Measurements from ENCODE around the gene BICRA.

Gene BICRA

GRCh38 chr19:47600246-47601179 is 8.4 kb upstream of the BICRA start:
- peak; percentile 88 for DNase-seq (ENCODE audit: low read depth, low spot score)
- peak overlapping the region; percentile 94 for H3K4me3 ChIP-seq
- peak overlapping the region; percentile 92 for H3K9ac ChIP-seq (ENCODE audit: insufficient read length)
- no peaks in the 10 kb centered on the region for H3K9me3 ChIP-seq (ENCODE audit: low read depth, low read length)
- H3K36me3 ChIP-seq (ENCODE audit: insufficient read depth, low read length): no peaks in the 10 kb centered on the region
- no peak for TF ChIP-seq EZH2 (IDR thresholded peaks at IDR 0.05)
- TF ChIP-seq FOXP2 (optimal IDR thresholded peaks at IDR 0.05; ENCODE audit: control extremely low read depth, extremely low read length, insufficient read depth): peak; percentile 81
- TF ChIP-seq POLR2AphosphoS5 (IDR thresholded peaks at IDR 0.05; ENCODE audit: borderline replicate concordance, low read depth, low read length): peak; percentile 85; the same call in 1 of the 2 replicates
- peak overlapping the region; percentile 92 for H3K27ac ChIP-seq

- H3K4me3 ChIP-seq: peak overlapping the region; percentile 94
- H3K36me3 ChIP-seq (ENCODE audit: insufficient read depth, low read length): no peaks in the 10 kb centered on the region
- TF ChIP-seq EZH2 (IDR thresholded peaks at IDR 0.05) (no peak), POLR2AphosphoS5 (IDR thresholded peaks at IDR 0.05; ENCODE audit: borderline replicate concordance, low read depth, low read length) (no peak), FOXP2 (optimal IDR thresholded peaks at IDR 0.05; ENCODE audit: control extremely low read depth, extremely low read length, insufficient read depth) (no peak)
- H3K27ac ChIP-seq: 0 out of 2 replicates have a peak overlapping the region, but pooled peaks have one; percentile 92
- H3K9me3 ChIP-seq (ENCODE audit: low read depth, low read length): no peaks in the 10 kb centered on the region
- DNase-seq (ENCODE audit: low read depth, low spot score): no peak
- peak overlapping the region; percentile 92 for H3K9ac ChIP-seq (ENCODE audit: insufficient read length)
These were observed 7.6 kb upstream of the BICRA start for GRCh38 chr19:47601180-47601904.

- Histone ChIP-seq H3K27ac (no peak overlapping the region), H3K9me3 (ENCODE audit: low read depth, low read length) (no peaks in the 10 kb centered on the region), H3K36me3 (ENCODE audit: insufficient read depth, low read length) (no peaks in the 10 kb centered on the region), H3K9ac (ENCODE audit: insufficient read length) (no peak overlapping the region), H3K4me3 (no peak overlapping the region)
- TF ChIP-seq EZH2 (IDR thresholded peaks at IDR 0.05) (no peak), POLR2AphosphoS5 (IDR thresholded peaks at IDR 0.05; ENCODE audit: borderline replicate concordance, low read depth, low read length) (no peak), FOXP2 (optimal IDR thresholded peaks at IDR 0.05; ENCODE audit: control extremely low read depth, extremely low read length, insufficient read depth) (no peak)
- no peak for DNase-seq (ENCODE audit: low read depth, low spot score)
These were observed 5.0 kb upstream of the BICRA start for GRCh38 chr19:47603706-47604565.

GRCh38 chr19:47607564-47608073 is 1.3 kb upstream of the BICRA start:
- H3K9ac ChIP-seq (ENCODE audit: insufficient read length): peak overlapping the region; percentile 96
- DNase-seq (ENCODE audit: low read depth, low spot score): no peak
- H3K36me3 ChIP-seq (ENCODE audit: insufficient read depth, low read length): no peaks in the 10 kb centered on the region
- peak overlapping the region; percentile 25 for H3K27ac ChIP-seq
- H3K9me3 ChIP-seq (ENCODE audit: low read depth, low read length): no peaks in the 10 kb centered on the region
- H3K4me3 ChIP-seq: peak overlapping the region; percentile 97
- TF ChIP-seq FOXP2 (optimal IDR thresholded peaks at IDR 0.05; ENCODE audit: control extremely low read depth, extremely low read length, insufficient read depth): no peak
- TF ChIP-seq EZH2 (IDR thresholded peaks at IDR 0.05): no peak
- TF ChIP-seq POLR2AphosphoS5 (IDR thresholded peaks at IDR 0.05; ENCODE audit: borderline replicate concordance, low read depth, low read length): no peak

- H3K4me3 ChIP-seq: peak overlapping the region; percentile 97
- H3K27ac ChIP-seq: peak overlapping the region; percentile 74
- H3K9ac ChIP-seq (ENCODE audit: insufficient read length): peak overlapping the region; percentile 96
- H3K36me3 ChIP-seq (ENCODE audit: insufficient read depth, low read length): no peaks in the 10 kb centered on the region
- no peak for TF ChIP-seq FOXP2 (optimal IDR thresholded peaks at IDR 0.05; ENCODE audit: control extremely low read depth, extremely low read length, insufficient read depth)
- peak; percentile 90 for TF ChIP-seq POLR2AphosphoS5 (IDR thresholded peaks at IDR 0.05; ENCODE audit: borderline replicate concordance, low read depth, low read length)
- DNase-seq (ENCODE audit: low read depth, low spot score): no peak
- no peaks in the 10 kb centered on the region for H3K9me3 ChIP-seq (ENCODE audit: low read depth, low read length)
These were observed 638 bp upstream of the BICRA start for GRCh38 chr19:47608074-47608918.

GRCh38 chr19:47609906-47610894 is 1.3 kb downstream of the BICRA start:
- peak overlapping the region; percentile 50 for H3K27ac ChIP-seq
- DNase-seq (ENCODE audit: low read depth, low spot score): no peak
- no peak for TF ChIP-seq EZH2 (IDR thresholded peaks at IDR 0.05)
- no peak for TF ChIP-seq POLR2AphosphoS5 (IDR thresholded peaks at IDR 0.05; ENCODE audit: borderline replicate concordance, low read depth, low read length)
- no peak for TF ChIP-seq FOXP2 (optimal IDR thresholded peaks at IDR 0.05; ENCODE audit: control extremely low read depth, extremely low read length, insufficient read depth)
- H3K36me3 ChIP-seq (ENCODE audit: insufficient read depth, low read length): peaks cover 4% of the 10 kb centered on the region; the same call in 1 of the 2 replicates
- H3K9ac ChIP-seq (ENCODE audit: insufficient read length): peak overlapping the region; percentile 92
- peak overlapping the region; percentile 94 for H3K4me3 ChIP-seq
- no peaks in the 10 kb centered on the region for H3K9me3 ChIP-seq (ENCODE audit: low read depth, low read length)

All from SK-N-MC (cell line).